Measurements from ENCODE around the gene UFD1. TPM values are rescaled to one million over a fixed set of nuclear protein-coding genes. Genes with fewer than 3 reads are reported as not detected.

UFD1 gene
- total RNA-seq, 2 donors from 2014 or later = 45.7 to 73.6 TPM

DNA sequence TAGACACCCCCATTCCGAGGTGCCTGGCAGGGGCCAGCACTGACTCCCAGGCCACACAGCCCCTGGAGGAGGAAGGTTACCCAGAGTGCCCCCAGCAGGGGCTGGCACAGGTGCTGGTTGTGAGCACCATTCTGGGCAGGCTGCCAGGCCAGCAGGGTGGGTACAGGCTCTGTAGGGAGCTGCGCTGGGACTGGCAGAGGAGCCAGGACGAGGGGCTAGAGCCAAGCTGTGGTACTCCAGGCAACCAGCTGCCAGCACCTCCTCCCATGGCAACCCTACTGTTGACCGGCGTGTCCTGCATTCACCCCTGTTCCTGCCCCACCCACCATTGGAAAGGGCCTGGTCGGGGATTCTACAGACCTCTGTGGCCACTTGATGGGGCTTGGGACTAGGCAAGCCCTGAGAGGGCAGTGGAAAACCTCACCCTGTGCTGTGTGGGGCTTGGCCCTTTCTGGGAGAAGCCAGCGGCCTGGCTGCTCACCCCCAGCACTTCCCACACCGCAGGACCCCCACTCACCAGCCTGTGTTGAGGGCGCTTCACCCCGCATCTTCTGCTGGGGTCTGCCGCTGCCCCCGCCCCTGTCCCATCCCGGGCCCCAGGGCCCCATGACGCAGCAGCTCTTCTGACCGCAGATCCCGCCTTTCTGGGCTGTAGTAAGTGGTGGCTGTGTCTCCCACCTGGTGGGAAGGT, 43.3 kb upstream of the UFD1 start:
- H3K36me3 ChIP-seq = no peaks in the 10 kb centered on the region
- intact Hi-C loops (cut with DNase I) = no loop called here
- H3K4me3 ChIP-seq = peak overlapping the region; percentile 17
- TF ChIP-seq, protein P1, sequence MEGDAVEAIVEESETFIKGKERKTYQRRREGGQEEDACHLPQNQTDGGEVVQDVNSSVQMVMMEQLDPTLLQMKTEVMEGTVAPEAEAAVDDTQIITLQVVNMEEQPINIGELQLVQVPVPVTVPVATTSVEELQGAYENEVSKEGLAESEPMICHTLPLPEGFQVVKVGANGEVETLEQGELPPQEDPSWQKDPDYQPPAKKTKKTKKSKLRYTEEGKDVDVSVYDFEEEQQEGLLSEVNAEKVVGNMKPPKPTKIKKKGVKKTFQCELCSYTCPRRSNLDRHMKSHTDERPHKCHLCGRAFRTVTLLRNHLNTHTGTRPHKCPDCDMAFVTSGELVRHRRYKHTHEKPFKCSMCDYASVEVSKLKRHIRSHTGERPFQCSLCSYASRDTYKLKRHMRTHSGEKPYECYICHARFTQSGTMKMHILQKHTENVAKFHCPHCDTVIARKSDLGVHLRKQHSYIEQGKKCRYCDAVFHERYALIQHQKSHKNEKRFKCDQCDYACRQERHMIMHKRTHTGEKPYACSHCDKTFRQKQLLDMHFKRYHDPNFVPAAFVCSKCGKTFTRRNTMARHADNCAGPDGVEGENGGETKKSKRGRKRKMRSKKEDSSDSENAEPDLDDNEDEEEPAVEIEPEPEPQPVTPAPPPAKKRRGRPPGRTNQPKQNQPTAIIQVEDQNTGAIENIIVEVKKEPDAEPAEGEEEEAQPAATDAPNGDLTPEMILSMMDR (IDR thresholded peaks at IDR 0.05) = no peak
- H3K27me3 ChIP-seq = peaks cover 30% of the 10 kb centered on the region
- no peaks in the 10 kb centered on the region for H3K9me3 ChIP-seq
- no peak overlapping the region for H3K27ac ChIP-seq
- no peak for DNase-seq
- no peak overlapping the region for H3K9ac ChIP-seq (ENCODE audit: low read depth in 2 of 2, low read length in 2 of 2)
- H3K4me1 ChIP-seq = no peaks in the 10 kb centered on the region

DNA sequence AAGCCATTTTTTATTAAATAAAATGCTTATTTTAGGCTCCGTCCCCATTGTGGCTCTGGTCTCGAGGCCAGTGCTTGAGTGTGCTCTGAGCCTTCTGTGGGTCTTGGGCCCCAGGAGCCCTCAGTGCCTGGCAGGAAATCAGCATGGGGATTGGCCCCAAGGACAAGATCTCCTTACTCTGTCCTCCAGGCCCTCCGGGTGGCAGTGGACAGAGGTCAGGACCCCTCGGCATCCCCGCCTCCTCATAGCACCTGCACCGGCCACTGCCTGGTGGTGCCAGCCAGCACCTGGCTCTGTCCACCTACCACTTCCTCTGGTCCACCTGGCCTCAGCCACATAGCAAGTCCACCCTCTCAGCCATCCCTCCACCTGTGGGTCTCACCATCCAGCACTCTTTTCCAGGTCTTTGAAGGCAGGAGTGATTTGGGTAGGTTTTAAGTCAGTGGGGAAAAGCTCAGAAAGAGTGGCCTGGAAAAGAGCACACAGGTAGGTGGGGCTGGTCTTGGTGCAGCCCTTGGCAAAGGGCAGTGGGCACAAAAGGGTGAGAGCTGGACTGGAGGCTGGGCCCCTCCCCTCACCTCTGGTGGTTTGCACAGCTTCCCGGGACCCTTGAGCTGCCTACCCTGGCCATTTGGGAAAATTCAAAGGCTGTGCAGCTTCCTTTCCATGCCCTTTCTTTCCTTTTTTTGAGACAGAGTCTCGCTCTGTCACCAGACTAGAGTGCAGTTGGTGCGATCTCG, 41.7 kb upstream of the UFD1 start:
- intact Hi-C loops (cut with DNase I) = no loop called here
- Histone ChIP-seq H3K4me1 (no peaks in the 10 kb centered on the region), H3K9me3 (no peaks in the 10 kb centered on the region), H3K27ac (no peak overlapping the region), H3K27me3 (peaks cover 30% of the 10 kb centered on the region), H3K36me3 (no peaks in the 10 kb centered on the region), H3K9ac (ENCODE audit: low read depth in 2 of 2, low read length in 2 of 2) (no peak overlapping the region), H3K4me3 (no peak overlapping the region)
- TF ChIP-seq, protein P1 (IDR thresholded peaks at IDR 0.05) = no peak
- DNase-seq = no peak

DNA sequence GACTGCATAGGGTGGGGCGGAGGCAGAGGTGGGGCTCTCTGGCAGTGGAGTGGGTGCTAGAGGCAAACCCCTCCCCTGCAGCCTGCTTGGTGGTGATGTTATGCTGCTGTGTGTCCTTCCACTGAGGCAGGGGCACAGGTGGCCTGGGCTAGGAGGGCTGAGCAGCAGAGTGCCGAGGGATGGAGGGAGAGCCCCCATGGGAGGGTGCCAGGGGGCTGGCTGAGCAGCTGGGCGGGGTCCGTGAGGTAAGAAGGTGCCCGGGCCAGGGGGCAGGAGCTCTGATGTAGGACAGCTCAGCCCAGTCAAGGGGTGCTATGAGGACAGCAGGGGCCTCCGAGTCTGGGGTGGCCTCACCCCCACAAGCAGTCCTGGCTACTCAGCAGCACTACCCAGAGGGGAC, 41.0 kb upstream of the UFD1 start:
- no peak for DNase-seq
- no peaks in the 10 kb centered on the region for H3K4me1 ChIP-seq
- H3K4me3 ChIP-seq = no peak overlapping the region
- H3K27ac ChIP-seq = no peak overlapping the region
- peaks cover 24% of the 10 kb centered on the region for H3K27me3 ChIP-seq
- no peaks in the 10 kb centered on the region for H3K9me3 ChIP-seq
- intact Hi-C loops (cut with DNase I) = no loop called here
- TF ChIP-seq, protein P1 (IDR thresholded peaks at IDR 0.05) = no peak
- H3K36me3 ChIP-seq = no peaks in the 10 kb centered on the region
- no peak overlapping the region for H3K9ac ChIP-seq (ENCODE audit: low read depth in 2 of 2, low read length in 2 of 2)

DNA sequence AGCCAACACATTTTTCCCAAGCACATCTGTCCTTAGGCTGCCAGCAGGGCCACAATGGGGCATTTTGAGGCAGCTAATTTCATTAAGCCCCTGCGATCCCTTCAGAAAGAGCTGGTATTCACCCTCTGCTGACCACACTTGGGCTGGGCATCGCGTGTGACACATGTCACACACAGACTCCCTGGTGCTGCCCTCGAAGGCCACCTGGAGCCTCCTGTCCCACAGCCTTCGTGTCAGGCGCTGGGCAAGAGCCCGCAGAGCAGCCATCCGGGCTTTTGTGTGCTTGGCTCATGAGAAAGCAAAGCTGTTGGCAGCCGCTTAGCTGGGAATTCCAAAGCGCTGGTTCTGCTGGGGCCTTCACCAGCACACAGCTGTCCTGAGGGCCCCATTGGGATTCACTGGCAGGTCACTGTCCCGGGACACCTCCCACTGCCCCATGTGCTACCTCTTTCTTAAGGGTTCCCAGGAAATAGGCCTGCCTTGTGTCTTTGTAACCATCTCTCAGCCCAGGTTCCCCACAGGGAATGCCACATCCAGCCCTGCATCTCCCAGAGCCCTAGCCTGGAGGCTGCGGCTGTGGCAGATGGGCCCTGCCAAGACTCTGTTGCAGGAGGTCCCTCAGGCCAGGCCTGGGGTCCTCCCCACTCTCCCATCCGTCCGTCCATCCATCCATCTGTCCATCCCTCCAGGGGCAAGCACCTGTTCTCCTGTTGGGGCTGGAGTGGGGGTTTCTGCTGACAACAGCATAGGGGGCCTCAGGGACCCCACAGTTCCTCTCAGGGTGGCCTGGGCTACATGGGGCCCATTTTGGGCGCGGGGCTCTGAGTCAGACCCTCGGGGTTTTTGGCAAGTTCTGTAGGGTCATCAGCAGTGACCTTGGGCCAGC, 40.3 kb upstream of the UFD1 start:
- H3K27ac ChIP-seq = no peak overlapping the region
- intact Hi-C loops (cut with DNase I) = no loop called here
- TF ChIP-seq, protein P1 (IDR thresholded peaks at IDR 0.05) = no peak

DNA sequence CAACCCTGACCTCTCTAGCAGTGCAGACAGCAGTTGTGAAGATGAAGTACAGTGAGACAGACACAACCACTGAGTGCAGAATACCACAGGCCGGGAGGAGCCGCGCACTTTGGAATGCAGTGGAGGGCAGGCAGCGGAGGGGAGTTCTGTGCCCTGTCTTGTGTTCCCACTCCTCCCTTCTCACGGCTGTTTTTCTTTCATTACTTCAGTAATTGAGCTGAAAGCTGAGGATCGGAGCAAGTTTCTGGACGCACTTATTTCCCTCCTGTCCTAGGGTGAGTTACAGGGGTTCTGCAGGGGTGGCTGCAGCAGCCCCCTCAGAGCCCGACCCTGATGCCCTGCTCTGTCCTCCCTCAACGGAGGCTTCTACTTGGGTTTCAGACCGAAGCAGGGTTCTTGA, 39.6 kb upstream of the UFD1 start:
- Histone ChIP-seq H3K4me3 (no peak overlapping the region), H3K36me3 (no peaks in the 10 kb centered on the region), H3K27me3 (peaks cover 10% of the 10 kb centered on the region), H3K4me1 (no peaks in the 10 kb centered on the region), H3K9me3 (no peaks in the 10 kb centered on the region), H3K9ac (ENCODE audit: low read depth in 2 of 2, low read length in 2 of 2) (no peak overlapping the region), H3K27ac (no peak overlapping the region)
- intact Hi-C loops (cut with DNase I) = no loop called here
- no peak for DNase-seq
- TF ChIP-seq, protein P1 (IDR thresholded peaks at IDR 0.05) = no peak

More for the DNA sequence above, 40.3 kb upstream of the UFD1 start:
- Histone ChIP-seq H3K36me3 (no peaks in the 10 kb centered on the region), H3K4me3 (no peak overlapping the region), H3K4me1 (no peaks in the 10 kb centered on the region), H3K9me3 (no peaks in the 10 kb centered on the region), H3K9ac (ENCODE audit: low read depth in 2 of 2, low read length in 2 of 2) (no peak overlapping the region), H3K27me3 (peaks cover 17% of the 10 kb centered on the region)
- DNase-seq = no peak

Measured in colonic mucosa (tissue), 4 donors.